Measurements from ENCODE around the gene PTPN6. TPM values are rescaled to one million over a fixed set of nuclear protein-coding genes. Genes with fewer than 3 reads are reported as not detected.

Gene PTPN6
- total and polyA plus RNA-seq, 2 of the 13 experiments (the other 11 are each of a cell fraction or from before 2014, with no cell fraction given), result 10.5 to 10.6 TPM

- FAIRE-seq, result no peak
- Histone ChIP-seq H3K4me1 (ENCODE audit: insufficient read depth, low read length) (peaks cover 26% of the 10 kb centered on the region), H3K4me2 (ENCODE audit: low read depth, low read length) (no peak overlapping the region), H3K4me3 (replicated peaks in 1 of 3; ENCODE audit: insufficient read depth in 1 of 3, low read depth in 2 of 3, low read length in 3 of 3) (no peak overlapping the region), H3K9me3 (ENCODE audit: low read length) (no peaks in the 10 kb centered on the region), H3K9ac (ENCODE audit: insufficient read depth, low read depth, low read length) (no peak overlapping the region), H4K20me1 (ENCODE audit: insufficient read depth, low read length) (no peaks in the 10 kb centered on the region), H3K79me2 (ENCODE audit: insufficient read depth, low read length) (peaks cover 15% of the 10 kb centered on the region), H3K27ac (ENCODE audit: extremely low read length, insufficient read depth, low read length) (no peak overlapping the region), H3K27me3 (ENCODE audit: control insufficient read depth in 1 of 2, insufficient read depth in 2 of 2, low read length in 2 of 2) (no peaks in the 10 kb centered on the region), H3K36me3 (replicated peaks in 1 of 2; ENCODE audit: control insufficient read depth in 1 of 2, insufficient read depth in 2 of 2, low read length in 2 of 2) (peaks cover 5 to 36% of the 10 kb centered on the region in 2 experiments; a peak in 3 of 5 replicates), H2AFZ (ENCODE audit: low read length) (no peak overlapping the region)
- in situ Hi-C loops (cut with HindIII; ENCODE audit: extremely low pct_ligation_motif_present, low pct_unique_long_range_greater_than_20kb), result no loop called here
- no peak for ATAC-seq
- CTCF ChIA-PET (ENCODE audit: low intra/inter-chr PET ratio, low total read pairs), result no interaction called here
- intact Hi-C loops (cut with micrococcal nuclease; ENCODE audit: unreplicated experiment), result no loop called here
- DNase-seq (ENCODE audit: low spot score), result no peak
- WGBS (ENCODE audit: low lambda C conversion rate), result 95% methylated on average over 7 of the region's 7 CpGs
- BruUV-seq (replicated peaks), result no TSS peak
- TF ChIP-seq NRL (CRISPR knock-in tag; IDR thresholded peaks at IDR 0.05; ENCODE audit: borderline replicate concordance) (no peak), ZBTB38 (CRISPR knock-in tag; IDR thresholded peaks at IDR 0.05) (peak; percentile 23; the same call in 1 of the 2 replicates)
- POLR2A ChIA-PET, result no interaction called here
These were observed 31.6 kb upstream of the PTPN6 start for GRCh38 chr12:6919588-6919987.

GRCh38 chr12:6921539-6921938 is 29.6 kb upstream of the PTPN6 start:
- Histone ChIP-seq H3K36me3 (replicated peaks in 1 of 2; ENCODE audit: control insufficient read depth in 1 of 2, insufficient read depth in 2 of 2, low read length in 2 of 2) (peaks cover 5 to 33% of the 10 kb centered on the region in 2 experiments; a peak in 3 of 5 replicates), H3K79me2 (ENCODE audit: insufficient read depth, low read length) (peaks cover 2% of the 10 kb centered on the region), H3K4me3 (replicated peaks in 1 of 3; ENCODE audit: insufficient read depth in 1 of 3, low read depth in 2 of 3, low read length in 3 of 3) (no peak overlapping the region), H3K4me1 (ENCODE audit: insufficient read depth, low read length) (peaks cover 30% of the 10 kb centered on the region), H3K9me3 (ENCODE audit: low read length) (no peaks in the 10 kb centered on the region), H3K9ac (ENCODE audit: insufficient read depth, low read depth, low read length) (no peak overlapping the region), H3K27me3 (ENCODE audit: control insufficient read depth in 1 of 2, insufficient read depth in 2 of 2, low read length in 2 of 2) (no peaks in the 10 kb centered on the region), H3K4me2 (ENCODE audit: low read depth, low read length) (no peak overlapping the region), H4K20me1 (ENCODE audit: insufficient read depth, low read length) (no peaks in the 10 kb centered on the region), H3K27ac (ENCODE audit: extremely low read length, insufficient read depth, low read length) (no peak overlapping the region), H2AFZ (ENCODE audit: low read length) (no peak overlapping the region)
- DNase-seq (ENCODE audit: low spot score) (no peak), FAIRE-seq (no peak), ATAC-seq (no peak)
- no TSS peak for BruUV-seq (replicated peaks)
- in situ Hi-C loops (cut with HindIII; ENCODE audit: extremely low pct_ligation_motif_present, low pct_unique_long_range_greater_than_20kb) (no loop called here), intact Hi-C loops (cut with micrococcal nuclease; ENCODE audit: unreplicated experiment) (no loop called here)
- peak; percentile 77 for TF ChIP-seq RBM22 (optimal IDR thresholded peaks at IDR 0.05; ENCODE audit: low read length)
- TF ChIP-seq ATAD3A (CRISPR knock-in tag; IDR thresholded peaks at IDR 0.05), result no peak
- TF ChIP-seq RBFOX2 (IDR thresholded peaks at IDR 0.05; ENCODE audit: low read depth, low read length), result 0 out of 2 replicates have a peak, but pooled peaks have one; percentile 26
- WGBS (ENCODE audit: low lambda C conversion rate), result 93% methylated on average over 7 of the region's 7 CpGs
- ChIA-PET POLR2A (no interaction called here), CTCF (ENCODE audit: low intra/inter-chr PET ratio, low total read pairs) (no interaction called here)
